T-helper 17 cell (primary cell): ENCODE measurements around the gene LRRC1. TPM values are rescaled to one million over a fixed set of nuclear protein-coding genes. Genes with fewer than 3 reads are reported as not detected.

Experiments used
- ATAC-seq: fragments of 150-1000 bp; cut with Tn5 transposase; 2 replicates; pipeline ENCODE4 v1.10.0; 2021; ENCODE audit warnings: mild to moderate bottlenecking, moderate library complexity
- DNase-seq, 3 donors: peaks; one replicate each; pipeline versions ENCODE4 v3.0.0 to v3.0.0-alpha.2; 2020 to 2021
- H3K9me3 ChIP-seq: one replicate; pipeline ENCODE4 v1.7.0; 2013; ENCODE audit warnings: low read length, mild to moderate bottlenecking; ENCODE audit not compliant: control insufficient read depth, poor library complexity, severe bottlenecking
- H3K27ac Mint-ChIP-seq: one replicate; pipeline ENCODE4 v1.8.0; 2022; ENCODE audit warnings: mild to moderate bottlenecking, moderate library complexity, mixed read lengths
- H3K27me3 Mint-ChIP-seq: one replicate; pipeline ENCODE4 v1.8.0; 2022; ENCODE audit warnings: mixed read lengths
- H3K36me3 Mint-ChIP-seq: one replicate; pipeline ENCODE4 v1.8.0; 2022; ENCODE audit warnings: low read depth, mixed read lengths
- H3K4me1 Mint-ChIP-seq: one replicate; pipeline ENCODE4 v1.8.0; 2022; ENCODE audit warnings: mild to moderate bottlenecking, mixed read lengths
- H3K4me3 Mint-ChIP-seq: one replicate; pipeline ENCODE4 v1.8.0; 2022; ENCODE audit warnings: mild to moderate bottlenecking, moderate library complexity, mixed read lengths
- total RNA-seq, 4 donors: library from RNA in 2 of 4; stranded (reverse) in 2 of 4; gene quantifications; one replicate each; pipeline ENCODE4 v1.2.3 and lab custom pipeline; 2022 to 2026

LRRC1 gene
- total RNA-seq, 2 donors from 2014 or later, result 2.5 to 4.0 TPM

GRCh38 chr6:53811082-53811481 is 16.3 kb downstream of the LRRC1 start:
- Mint-ChIP-seq H3K4me1 (peaks cover 22% of the 10 kb centered on the region), H3K4me3 (no peak overlapping the region), H3K27ac (no peak overlapping the region), H3K36me3 (peaks cover 3% of the 10 kb centered on the region), H3K27me3 (no peaks in the 10 kb centered on the region)
- H3K9me3 ChIP-seq, result no peaks in the 10 kb centered on the region
- DNase-seq (no peak), ATAC-seq (no peak)

GRCh38 chr6:53811746-53812145 is 16.9 kb downstream of the LRRC1 start:
- no peaks in the 10 kb centered on the region for H3K9me3 ChIP-seq
- Mint-ChIP-seq H3K4me1 (peaks cover 20% of the 10 kb centered on the region), H3K36me3 (peaks cover 3% of the 10 kb centered on the region), H3K27me3 (no peaks in the 10 kb centered on the region), H3K4me3 (no peak overlapping the region), H3K27ac (no peak overlapping the region)
- DNase-seq (no peak), ATAC-seq (no peak)

- no peaks in the 10 kb centered on the region for H3K36me3 Mint-ChIP-seq
- no peak for ATAC-seq
These were observed 18.3 kb downstream of the LRRC1 start for GRCh38 chr6:53813096-53813495.

DNA sequence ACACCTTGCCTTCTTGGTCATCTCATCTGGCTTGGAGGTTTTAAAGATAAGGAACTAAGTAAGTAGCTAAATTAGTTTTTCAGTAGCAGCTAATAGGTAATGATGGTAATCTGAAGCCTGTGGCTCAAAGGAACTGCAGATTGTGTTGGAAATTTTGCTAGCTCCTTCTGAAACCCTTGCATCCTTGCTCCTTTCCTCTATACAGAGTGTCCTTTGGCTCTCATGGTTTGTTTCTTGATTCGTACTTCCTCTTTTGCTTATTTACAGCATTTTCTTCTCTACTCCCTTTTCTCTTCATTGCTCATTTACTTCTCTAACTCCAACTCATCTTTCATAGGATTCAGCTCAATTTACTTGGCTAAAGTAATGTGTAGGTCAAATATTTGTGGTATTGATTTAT is 19.0 kb downstream of the LRRC1 start:
- no peak overlapping the region for H3K27ac Mint-ChIP-seq
- DNase-seq (no peak), ATAC-seq (no peak)
- no peaks in the 10 kb centered on the region for H3K27me3 Mint-ChIP-seq
- H3K4me3 Mint-ChIP-seq, result no peak overlapping the region
- peaks cover 16% of the 10 kb centered on the region for H3K4me1 Mint-ChIP-seq
- H3K36me3 Mint-ChIP-seq, result no peaks in the 10 kb centered on the region
- H3K9me3 ChIP-seq, result no peaks in the 10 kb centered on the region

More at GRCh38 chr6:53813096-53813495, 18.3 kb downstream of the LRRC1 start:
- no peaks in the 10 kb centered on the region for H3K27me3 Mint-ChIP-seq
- no peaks in the 10 kb centered on the region for H3K9me3 ChIP-seq
- DNase-seq, result no peak
- H3K4me1 Mint-ChIP-seq, result peaks cover 16% of the 10 kb centered on the region
- H3K27ac Mint-ChIP-seq, result no peak overlapping the region
- no peak overlapping the region for H3K4me3 Mint-ChIP-seq

DNA sequence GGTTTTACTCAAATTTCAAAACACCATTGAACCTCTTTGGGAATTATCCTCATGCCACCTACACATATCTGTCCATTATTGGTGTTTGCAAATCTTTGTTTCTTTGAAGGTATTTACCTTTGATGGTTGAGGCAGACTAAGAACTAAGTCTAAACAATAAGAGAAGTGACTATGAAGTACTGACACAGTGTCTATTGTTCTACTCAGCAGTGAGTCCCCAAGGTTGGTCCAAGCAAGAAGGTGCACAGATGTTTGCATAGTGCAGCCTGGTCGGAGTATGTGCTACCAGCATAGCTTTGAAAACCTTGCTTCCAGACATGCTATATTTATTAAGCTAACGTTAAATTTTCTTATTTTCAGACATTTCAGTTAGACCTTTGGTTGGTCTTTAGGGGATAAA is 19.5 kb downstream of the LRRC1 start:
- DNase-seq, result no peak
- Mint-ChIP-seq H3K27ac (no peak overlapping the region), H3K27me3 (no peaks in the 10 kb centered on the region), H3K4me1 (peaks cover 17% of the 10 kb centered on the region), H3K36me3 (no peaks in the 10 kb centered on the region), H3K4me3 (no peak overlapping the region)
- no peak for ATAC-seq
- H3K9me3 ChIP-seq, result no peaks in the 10 kb centered on the region

GRCh38 chr6:53815381-53816119 is 20.7 kb downstream of the LRRC1 start:
- Mint-ChIP-seq H3K27ac (no peak overlapping the region), H3K36me3 (no peaks in the 10 kb centered on the region), H3K4me3 (no peak overlapping the region), H3K4me1 (peaks cover 14% of the 10 kb centered on the region), H3K27me3 (no peaks in the 10 kb centered on the region)
- DNase-seq (no peak), ATAC-seq (no peak)
- no peaks in the 10 kb centered on the region for H3K9me3 ChIP-seq

DNA sequence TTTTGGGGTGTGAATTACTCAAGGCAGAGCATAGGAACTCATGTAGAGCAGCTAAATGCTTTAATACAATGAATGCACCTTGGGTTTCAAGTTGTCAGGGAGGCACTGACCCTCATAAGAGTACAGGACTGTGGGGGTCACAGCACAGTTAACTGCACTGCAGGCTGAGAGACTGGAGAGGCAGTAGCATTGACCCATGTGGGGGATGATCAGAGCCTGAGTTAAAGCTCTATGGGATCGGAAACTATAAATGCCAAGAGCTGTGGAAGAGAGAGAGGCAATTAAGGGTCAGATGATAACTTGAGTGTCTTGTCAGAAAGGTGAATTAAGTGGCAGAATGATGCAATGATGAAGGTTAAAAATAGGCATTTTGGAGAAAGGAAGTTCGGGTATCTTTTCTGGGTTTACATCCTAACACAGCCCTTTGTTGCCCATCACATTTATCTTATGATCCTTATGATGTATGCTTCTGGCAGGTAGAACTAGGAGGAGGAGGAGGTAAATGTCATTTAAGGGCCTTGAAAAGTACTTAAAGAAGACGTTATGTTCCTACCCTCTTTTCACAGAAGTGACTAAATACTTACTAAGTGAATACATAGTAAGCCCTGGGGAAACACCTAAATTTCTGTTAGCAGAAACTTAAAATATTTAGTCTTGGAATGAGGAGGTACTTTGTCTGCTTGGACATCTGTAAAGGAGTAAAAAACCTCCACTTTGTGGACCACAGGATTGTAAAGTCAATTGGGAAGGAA is 24.2 kb downstream of the LRRC1 start:
- H3K27ac Mint-ChIP-seq, result no peak overlapping the region
- H3K27me3 Mint-ChIP-seq, result no peaks in the 10 kb centered on the region
- H3K4me3 Mint-ChIP-seq, result no peak overlapping the region
- no peaks in the 10 kb centered on the region for H3K36me3 Mint-ChIP-seq
- peaks cover 6% of the 10 kb centered on the region for H3K4me1 Mint-ChIP-seq
- no peak for DNase-seq
- no peak for ATAC-seq
- H3K9me3 ChIP-seq, result no peaks in the 10 kb centered on the region

DNA sequence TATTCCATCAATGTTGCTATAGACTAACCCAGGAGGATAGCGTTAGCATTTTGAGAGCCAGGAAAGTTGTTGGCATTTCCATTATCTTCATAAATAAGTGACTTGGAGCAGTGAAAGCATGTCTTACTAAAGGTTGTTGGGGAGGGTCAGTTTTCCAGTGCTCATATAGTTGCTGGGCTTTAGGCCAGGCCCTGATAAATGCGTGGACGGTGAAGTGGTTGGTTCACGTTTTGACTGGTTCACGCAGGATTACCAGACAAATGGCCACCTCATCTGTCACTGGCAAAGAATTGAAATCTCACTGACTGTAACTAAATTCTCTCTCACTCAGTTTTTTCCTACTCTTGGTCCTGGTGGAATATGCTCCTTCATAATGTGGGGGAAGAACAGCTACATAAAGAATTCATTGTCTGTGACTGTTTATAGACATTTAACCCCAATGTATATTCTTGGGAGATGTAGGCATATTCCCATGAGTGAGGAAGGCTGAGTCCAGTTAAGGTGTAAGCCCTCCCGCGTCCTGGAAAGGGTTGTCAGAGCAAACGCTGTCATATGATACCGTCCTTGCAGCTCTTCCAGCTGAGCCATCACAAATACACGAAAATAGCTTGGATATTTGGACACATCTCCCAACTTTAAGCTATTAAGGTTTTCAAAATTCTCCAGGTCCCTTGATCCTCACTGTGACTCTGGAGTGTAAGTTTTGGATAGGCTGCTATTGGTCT is 27.8 kb downstream of the LRRC1 start:
- Mint-ChIP-seq H3K4me1 (peaks cover 12% of the 10 kb centered on the region), H3K4me3 (no peak overlapping the region), H3K36me3 (peaks cover 2% of the 10 kb centered on the region), H3K27ac (no peak overlapping the region), H3K27me3 (no peaks in the 10 kb centered on the region)
- no peak for ATAC-seq
- DNase-seq, result no peak
- H3K9me3 ChIP-seq, result no peaks in the 10 kb centered on the region

- H3K9me3 ChIP-seq, result no peaks in the 10 kb centered on the region
- DNase-seq, result no peak
- Mint-ChIP-seq H3K4me1 (peaks cover 11% of the 10 kb centered on the region), H3K4me3 (no peak overlapping the region), H3K27ac (no peak overlapping the region), H3K27me3 (no peaks in the 10 kb centered on the region), H3K36me3 (peaks cover 2% of the 10 kb centered on the region)
- no peak for ATAC-seq
These were observed 29.9 kb downstream of the LRRC1 start for GRCh38 chr6:53824714-53825113.

GRCh38 chr6:53825532-53826321 is 30.9 kb downstream of the LRRC1 start:
- no peak overlapping the region for H3K27ac Mint-ChIP-seq
- no peaks in the 10 kb centered on the region for H3K27me3 Mint-ChIP-seq
- DNase-seq (no peak), ATAC-seq (no peak)
- no peaks in the 10 kb centered on the region for H3K9me3 ChIP-seq
- H3K4me3 Mint-ChIP-seq, result no peak overlapping the region
- H3K36me3 Mint-ChIP-seq, result peaks cover 2% of the 10 kb centered on the region
- H3K4me1 Mint-ChIP-seq, result peaks cover 11% of the 10 kb centered on the region

GRCh38 chr6:53827531-53827930 is 32.7 kb downstream of the LRRC1 start:
- ATAC-seq (no peak), DNase-seq (no peak)
- H3K4me1 Mint-ChIP-seq, result peaks cover 11% of the 10 kb centered on the region
- H3K9me3 ChIP-seq, result no peaks in the 10 kb centered on the region
- no peak overlapping the region for H3K27ac Mint-ChIP-seq
- H3K36me3 Mint-ChIP-seq, result peaks cover 2% of the 10 kb centered on the region
- H3K4me3 Mint-ChIP-seq, result no peak overlapping the region
- no peaks in the 10 kb centered on the region for H3K27me3 Mint-ChIP-seq

DNA sequence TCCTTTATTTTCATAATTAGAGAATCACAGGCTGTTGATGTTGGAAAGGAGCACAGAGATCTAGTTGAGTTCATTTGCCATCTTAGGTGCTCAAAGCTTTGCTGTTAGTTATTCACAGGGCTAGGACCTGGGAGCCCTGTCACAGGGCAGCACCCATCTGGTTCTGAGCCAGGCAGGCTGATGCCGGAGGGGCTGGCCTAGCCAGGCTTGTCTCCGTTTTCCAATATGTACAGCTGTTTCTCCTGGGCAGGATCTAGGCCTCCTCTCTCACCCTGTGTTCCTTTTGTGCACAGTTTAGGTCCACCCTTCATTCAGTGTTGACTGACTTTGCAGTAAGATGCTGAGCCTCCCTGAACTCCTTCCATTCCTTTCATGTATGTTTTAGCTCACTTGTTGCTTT is 33.4 kb downstream of the LRRC1 start:
- H3K27ac Mint-ChIP-seq, result no peak overlapping the region
- H3K4me1 Mint-ChIP-seq, result peaks cover 12% of the 10 kb centered on the region
- no peaks in the 10 kb centered on the region for H3K27me3 Mint-ChIP-seq
- H3K9me3 ChIP-seq, result no peaks in the 10 kb centered on the region
- no peak overlapping the region for H3K4me3 Mint-ChIP-seq
- ATAC-seq, result no peak
- no peak for DNase-seq
- H3K36me3 Mint-ChIP-seq, result peaks cover 4% of the 10 kb centered on the region
